Ishikawa (cell line): ENCODE data around the gene ANK3.

ENCODE experiments used
- FOXM1 ChIP-seq: IDR thresholded peaks from 2 replicates; pipeline ENCODE4 v1.6.1; 2012; ENCODE audit warnings: low read depth, borderline replicate concordance
- TCF12 ChIP-seq: IDR thresholded peaks from 2 replicates; pipeline ENCODE4 v1.6.1; 2012; ENCODE audit warnings: low read depth

DNA sequence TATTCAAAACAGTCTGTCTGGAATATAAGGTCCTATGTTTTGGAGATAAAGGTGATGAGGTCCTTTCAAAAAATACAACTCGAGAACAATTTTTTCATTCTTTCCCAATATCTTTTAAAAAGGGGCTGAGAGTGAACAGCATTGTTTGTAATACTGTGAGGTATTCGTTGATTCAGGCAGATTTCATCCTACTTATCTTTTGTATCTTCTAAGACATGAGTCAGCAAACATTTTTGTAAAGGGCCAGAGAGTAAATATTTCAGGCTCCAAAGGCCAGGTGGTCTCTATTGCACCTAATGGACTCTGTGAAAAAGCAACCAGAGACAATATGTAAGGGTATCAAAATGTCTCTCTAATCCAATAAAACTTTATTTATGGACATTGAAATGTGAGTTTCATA, 8.1 kb upstream of the ANK3 start:
- TF ChIP-seq FOXM1, result no peak
- no peak for TF ChIP-seq TCF12
